Adrenal gland (tissue), 5 donors: Measurements from ENCODE around the gene SYTL3.

Source experiments
- POLR2A ChIP-seq, 2 donors: fragments of 450-650 bp; IDR thresholded peaks; one replicate each; pipeline ENCODE4 v1.6.1; 2017; ENCODE audit warnings: antibody characterized with exemption in 2 of 2, mild to moderate bottlenecking in 2 of 2, moderate library complexity in 1 of 2
- TF ChIP-seq, protein P1 (sequence below), 6 experiments: fragments of 450-650 bp in 4 of 6; fragments of 200-600 bp in 2 of 6; sonication (generic) in 1 of 6; IDR thresholded peaks; 1 replicate in 5 of 6; 2 replicates in 1 of 6; pipeline versions ENCODE4 v1.5.1 to v1.8.0; 2016 to 2021; ENCODE audit warnings: antibody characterized with exemption in 6 of 6, mild to moderate bottlenecking in 2 of 6, moderate library complexity in 1 of 6
- donor health status: DM: no; HTN: no; CAD: no.

DNA sequence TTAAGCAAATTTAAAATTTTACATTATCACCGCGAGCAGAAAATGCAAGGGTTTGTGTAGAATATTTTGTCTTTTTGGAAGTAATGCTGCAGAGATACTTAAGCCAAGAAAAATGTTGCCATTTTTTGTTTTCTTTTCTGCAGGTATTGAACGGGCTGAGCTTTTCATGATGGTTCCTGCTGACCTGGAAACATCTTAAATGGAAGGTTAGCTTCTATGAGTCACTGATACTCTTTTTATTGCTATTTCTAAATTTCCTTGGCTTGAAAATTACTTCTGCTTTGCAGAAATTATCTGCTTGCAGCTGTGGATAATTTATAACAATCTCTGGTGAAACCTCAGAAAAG lies 12.7 kb downstream of the SYTL3 start:
- TF ChIP-seq, protein P1, sequence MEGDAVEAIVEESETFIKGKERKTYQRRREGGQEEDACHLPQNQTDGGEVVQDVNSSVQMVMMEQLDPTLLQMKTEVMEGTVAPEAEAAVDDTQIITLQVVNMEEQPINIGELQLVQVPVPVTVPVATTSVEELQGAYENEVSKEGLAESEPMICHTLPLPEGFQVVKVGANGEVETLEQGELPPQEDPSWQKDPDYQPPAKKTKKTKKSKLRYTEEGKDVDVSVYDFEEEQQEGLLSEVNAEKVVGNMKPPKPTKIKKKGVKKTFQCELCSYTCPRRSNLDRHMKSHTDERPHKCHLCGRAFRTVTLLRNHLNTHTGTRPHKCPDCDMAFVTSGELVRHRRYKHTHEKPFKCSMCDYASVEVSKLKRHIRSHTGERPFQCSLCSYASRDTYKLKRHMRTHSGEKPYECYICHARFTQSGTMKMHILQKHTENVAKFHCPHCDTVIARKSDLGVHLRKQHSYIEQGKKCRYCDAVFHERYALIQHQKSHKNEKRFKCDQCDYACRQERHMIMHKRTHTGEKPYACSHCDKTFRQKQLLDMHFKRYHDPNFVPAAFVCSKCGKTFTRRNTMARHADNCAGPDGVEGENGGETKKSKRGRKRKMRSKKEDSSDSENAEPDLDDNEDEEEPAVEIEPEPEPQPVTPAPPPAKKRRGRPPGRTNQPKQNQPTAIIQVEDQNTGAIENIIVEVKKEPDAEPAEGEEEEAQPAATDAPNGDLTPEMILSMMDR (IDR thresholded peaks at IDR 0.05): no peak
- TF ChIP-seq POLR2A (IDR thresholded peaks at IDR 0.05): no peak
